ENCODE results near the gene ANKS1B.
"Not testable (repeated sequence)": the region's sequence is repeated elsewhere in the genome, so short reads cannot be mapped to it uniquely, and the experiment has no call there.

ANKS1B gene

GRCh38 chr12:99746538-99746937, 238.2 kb downstream of the ANKS1B start:
- DNase-seq = no peak

- DNase-seq = no peak
These were observed 238.8 kb downstream of the ANKS1B start for GRCh38 chr12:99745895-99746294.

- no peak for DNase-seq
These were observed 239.6 kb downstream of the ANKS1B start for GRCh38 chr12:99745121-99745520.

GRCh38 chr12:99736760-99737269, 247.9 kb downstream of the ANKS1B start:
- no peak for DNase-seq

GRCh38 chr12:99732131-99732530, 252.6 kb downstream of the ANKS1B start:
- DNase-seq = no peak

GRCh38 chr12:99722690-99723486, 261.8 kb downstream of the ANKS1B start:
- no peak for DNase-seq

GRCh38 chr12:99721715-99722275, 262.9 kb downstream of the ANKS1B start:
- DNase-seq = no peak

GRCh38 chr12:99720083-99720465, 264.7 kb downstream of the ANKS1B start:
- DNase-seq = not testable (repeated sequence)

- not testable (repeated sequence) for DNase-seq
These were observed 265.2 kb downstream of the ANKS1B start for GRCh38 chr12:99719411-99720082.

GRCh38 chr12:99715841-99716510, 268.8 kb downstream of the ANKS1B start:
- not testable (repeated sequence) for DNase-seq

GRCh38 chr12:99714921-99715320, 269.8 kb downstream of the ANKS1B start:
- DNase-seq = not testable (repeated sequence)

- no peak for DNase-seq
These were observed 270.7 kb downstream of the ANKS1B start for GRCh38 chr12:99713946-99714520.

- DNase-seq = no peak
These were observed 272.5 kb downstream of the ANKS1B start for GRCh38 chr12:99712281-99712680.

- DNase-seq = no peak
These were observed 273.5 kb downstream of the ANKS1B start for GRCh38 chr12:99711246-99711645.

GRCh38 chr12:99709619-99710018, 275.1 kb downstream of the ANKS1B start:
- DNase-seq = no peak

GRCh38 chr12:99709116-99709515, 275.6 kb downstream of the ANKS1B start:
- DNase-seq = no peak

- no peak for DNase-seq
These were observed 276.9 kb downstream of the ANKS1B start for GRCh38 chr12:99707883-99708282.

- no peak for DNase-seq
These were observed 277.8 kb downstream of the ANKS1B start for GRCh38 chr12:99706736-99707473.

- DNase-seq = no peak
These were observed 280.3 kb downstream of the ANKS1B start for GRCh38 chr12:99704458-99704857.

- DNase-seq = no peak
These were observed 280.7 kb downstream of the ANKS1B start for GRCh38 chr12:99704036-99704435.

- no peak for DNase-seq
These were observed 284.7 kb downstream of the ANKS1B start for GRCh38 chr12:99700032-99700431.

- DNase-seq = no peak
These were observed 289.7 kb downstream of the ANKS1B start for GRCh38 chr12:99695050-99695449.

Data from suppressor macrophage (primary cell).